AG08395 (cell line): ENCODE data around the gene SRGAP2.
"Not testable (repeated sequence)": the region's sequence is repeated elsewhere in the genome, so short reads cannot be mapped to it uniquely, and the experiment has no call there.

ENCODE experiments used
- DNase-seq: peaks from one replicate; pipeline ENCODE4 v3.0.0; 2012; ENCODE audit warnings: mixed read lengths, low spot score

Gene SRGAP2

GRCh38 chr1:206205569-206205968, 2.2 kb downstream of the SRGAP2 start:
- not testable (repeated sequence) for DNase-seq

GRCh38 chr1:206210802-206211201, 7.5 kb downstream of the SRGAP2 start:
- not testable (repeated sequence) for DNase-seq

DNA sequence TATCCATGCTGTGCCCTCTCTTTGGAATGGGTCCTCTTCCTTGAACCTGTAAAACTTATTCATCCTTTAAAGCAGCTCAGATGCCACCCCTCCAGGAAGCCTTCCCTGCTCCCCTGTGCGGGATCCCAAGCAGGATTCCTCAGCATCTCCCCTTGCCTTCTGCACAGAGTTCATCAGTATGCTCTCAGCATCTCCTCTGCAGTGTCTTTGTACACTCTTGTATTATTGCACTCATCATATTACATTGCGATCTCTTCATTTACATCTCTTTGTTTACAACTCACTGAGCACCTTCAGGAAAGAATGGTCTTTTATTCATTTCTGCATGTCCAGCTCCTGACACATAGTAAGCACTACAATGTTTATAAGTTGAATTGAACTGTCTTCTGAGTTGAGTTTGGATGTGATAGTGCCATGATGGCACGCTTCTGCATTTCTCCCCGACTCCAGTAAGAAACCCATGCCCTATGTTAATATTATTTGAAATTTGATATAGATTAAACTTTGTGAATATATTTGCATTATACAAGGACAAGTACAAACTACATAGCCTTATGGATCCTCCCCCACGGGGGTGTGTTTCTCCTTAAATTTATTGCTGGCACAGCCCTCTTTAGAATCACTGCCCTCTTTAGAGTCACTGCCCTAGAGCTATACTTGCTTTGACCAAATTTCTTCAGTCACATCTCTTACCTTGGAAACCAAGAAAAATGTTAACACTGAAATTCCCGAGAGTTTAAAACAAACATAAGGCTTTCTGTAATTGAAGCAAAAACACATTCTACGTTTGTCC, 12.5 kb downstream of the SRGAP2 start:
- DNase-seq: not testable (repeated sequence)

DNA sequence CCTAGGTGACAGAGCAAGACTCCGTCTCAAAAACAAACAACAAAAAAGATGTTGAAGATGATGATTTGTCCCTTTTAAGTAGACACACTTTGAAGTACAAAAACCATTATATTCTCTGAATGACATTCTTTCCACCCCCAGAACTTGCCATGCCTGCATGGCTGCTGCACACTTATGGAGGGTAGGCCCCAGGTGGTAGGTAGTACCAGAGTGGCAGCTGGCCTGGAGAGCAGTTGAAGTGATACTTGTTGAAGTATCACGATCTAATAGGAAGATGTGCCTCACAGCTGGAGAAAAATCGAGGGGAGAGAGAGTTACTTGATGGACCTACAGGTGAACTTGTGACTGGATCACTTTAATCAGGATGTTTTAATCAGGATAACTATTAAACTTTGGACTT, 14.9 kb downstream of the SRGAP2 start:
- not testable (repeated sequence) for DNase-seq

DNA sequence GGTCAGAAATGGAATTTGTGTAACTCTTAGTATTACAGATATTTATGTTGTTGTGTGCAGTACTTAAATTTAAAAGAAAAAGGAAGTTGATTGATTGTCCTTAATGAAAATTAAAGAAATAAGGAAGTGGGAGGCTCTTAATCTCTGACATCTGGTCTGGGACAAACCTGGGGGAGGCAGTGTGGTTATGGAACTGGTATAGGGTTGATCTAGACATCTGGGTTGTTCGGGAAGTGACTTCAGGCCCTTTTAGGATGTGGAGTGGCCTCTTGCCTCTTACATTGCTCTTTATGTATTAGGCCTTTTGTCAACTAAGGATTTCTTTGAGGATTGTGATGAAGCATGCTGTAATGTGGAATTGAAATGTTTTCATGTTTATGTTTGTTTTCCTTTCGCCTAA, 15.4 kb downstream of the SRGAP2 start:
- not testable (repeated sequence) for DNase-seq

GRCh38 chr1:206219514-206220331, 16.4 kb downstream of the SRGAP2 start:
- not testable (repeated sequence) for DNase-seq

- not testable (repeated sequence) for DNase-seq
Observed at GRCh38 chr1:206220332-206221000, 17.1 kb downstream of the SRGAP2 start.

DNA sequence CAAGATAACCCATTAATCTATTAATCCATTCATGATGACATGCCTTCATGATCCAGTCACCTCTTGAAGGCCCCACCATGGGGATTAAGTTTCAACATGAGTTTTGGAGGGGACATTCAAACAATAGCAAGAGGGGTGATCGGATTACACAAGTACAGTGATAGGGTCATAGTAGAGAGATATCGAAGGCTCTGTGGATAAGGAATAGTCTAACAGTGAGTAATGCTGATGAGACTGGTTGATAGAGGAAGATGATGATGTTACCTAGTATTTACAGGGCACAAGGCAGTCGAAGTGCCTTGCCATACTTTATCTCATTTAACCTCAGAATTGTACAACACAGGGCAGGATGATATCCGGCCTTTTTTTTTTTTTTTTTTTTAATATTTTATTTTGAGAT, 18.2 kb downstream of the SRGAP2 start:
- DNase-seq: not testable (repeated sequence)

DNA sequence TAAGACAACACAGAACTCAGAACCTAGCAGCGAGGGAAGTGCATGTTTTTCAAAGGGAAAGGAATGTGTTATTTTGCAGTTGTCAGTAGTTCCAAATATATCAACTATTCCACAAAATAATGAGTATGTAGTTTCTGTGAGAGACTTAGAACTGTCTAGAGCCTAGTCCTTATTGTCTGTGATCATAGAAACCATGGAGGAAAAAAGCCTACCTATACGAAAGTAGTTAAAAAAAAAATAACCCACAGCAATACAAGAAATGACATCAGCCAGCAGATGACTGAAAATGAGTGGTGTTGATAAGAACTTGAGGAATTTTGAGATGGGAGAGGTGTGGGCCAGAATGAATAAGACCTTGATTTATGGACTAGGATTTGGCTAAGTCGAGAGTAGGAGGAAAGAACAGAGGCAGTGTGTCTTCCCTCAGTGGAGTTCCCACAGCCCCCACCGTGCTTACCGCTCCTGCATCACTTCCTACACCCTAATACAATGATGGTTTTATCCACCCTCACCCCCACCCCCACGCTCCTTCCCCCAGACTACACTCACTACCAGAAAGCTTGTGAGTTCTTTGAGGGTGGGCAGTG, 20.9 kb downstream of the SRGAP2 start:
- not testable (repeated sequence) for DNase-seq

DNA sequence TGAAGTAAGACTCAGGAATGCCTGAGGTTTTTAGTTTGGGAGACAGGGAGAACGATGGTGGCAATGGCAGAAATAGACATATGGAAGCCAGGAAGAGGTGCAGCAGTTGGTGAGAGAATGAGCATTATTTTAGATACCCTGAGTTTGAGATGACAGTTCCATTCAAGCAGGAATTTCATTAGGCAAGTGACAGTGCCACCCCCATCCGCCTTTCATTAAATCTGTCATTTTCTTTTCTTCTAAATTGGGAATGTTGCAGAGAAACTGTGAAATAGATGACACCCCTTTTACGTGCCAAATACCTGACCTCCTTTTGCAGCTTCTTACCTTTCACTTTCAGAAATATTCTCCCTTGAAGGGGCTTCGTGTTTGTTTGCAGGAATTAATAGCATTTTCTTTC, 22.0 kb downstream of the SRGAP2 start:
- DNase-seq: not testable (repeated sequence)

DNA sequence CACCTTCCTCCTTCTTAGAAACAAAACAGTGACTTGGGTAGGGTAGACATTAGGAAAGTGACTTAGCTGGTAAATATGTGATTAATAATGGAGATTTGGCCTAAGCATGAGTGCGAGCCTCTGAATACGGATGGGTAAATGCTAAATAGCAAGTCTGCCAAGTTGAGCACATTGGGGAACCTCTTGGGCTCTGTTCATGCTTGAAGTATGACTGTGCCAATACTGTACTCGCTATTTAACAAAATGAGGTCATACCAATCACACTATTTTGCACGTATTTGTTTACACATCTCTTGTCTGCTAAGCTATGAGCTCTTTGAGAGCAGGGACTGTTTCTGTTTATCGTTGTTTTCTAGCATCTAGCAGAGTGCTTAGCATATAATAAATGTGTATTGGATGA, 23.5 kb downstream of the SRGAP2 start:
- not testable (repeated sequence) for DNase-seq

DNA sequence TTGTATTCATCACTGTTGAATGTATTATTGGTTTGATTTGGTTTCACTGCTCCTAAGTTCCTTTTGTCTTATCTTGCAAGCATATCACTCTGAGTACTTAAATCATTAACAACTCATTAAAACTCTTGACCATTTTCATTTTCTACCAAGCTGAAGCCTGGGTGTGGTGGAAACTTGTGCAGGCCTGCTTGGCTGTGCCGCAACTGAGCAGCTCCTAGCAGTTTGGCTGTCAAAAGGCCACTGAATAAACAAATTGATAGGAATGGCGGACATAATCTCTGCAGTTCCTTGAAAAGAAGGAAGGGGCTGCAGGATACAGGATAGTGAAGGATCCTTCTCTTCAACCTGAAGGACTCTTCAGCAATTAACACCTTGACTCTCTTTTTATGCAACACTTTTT, 25.9 kb downstream of the SRGAP2 start:
- DNase-seq: not testable (repeated sequence)

GRCh38 chr1:206231989-206232388, 28.6 kb downstream of the SRGAP2 start:
- not testable (repeated sequence) for DNase-seq

DNA sequence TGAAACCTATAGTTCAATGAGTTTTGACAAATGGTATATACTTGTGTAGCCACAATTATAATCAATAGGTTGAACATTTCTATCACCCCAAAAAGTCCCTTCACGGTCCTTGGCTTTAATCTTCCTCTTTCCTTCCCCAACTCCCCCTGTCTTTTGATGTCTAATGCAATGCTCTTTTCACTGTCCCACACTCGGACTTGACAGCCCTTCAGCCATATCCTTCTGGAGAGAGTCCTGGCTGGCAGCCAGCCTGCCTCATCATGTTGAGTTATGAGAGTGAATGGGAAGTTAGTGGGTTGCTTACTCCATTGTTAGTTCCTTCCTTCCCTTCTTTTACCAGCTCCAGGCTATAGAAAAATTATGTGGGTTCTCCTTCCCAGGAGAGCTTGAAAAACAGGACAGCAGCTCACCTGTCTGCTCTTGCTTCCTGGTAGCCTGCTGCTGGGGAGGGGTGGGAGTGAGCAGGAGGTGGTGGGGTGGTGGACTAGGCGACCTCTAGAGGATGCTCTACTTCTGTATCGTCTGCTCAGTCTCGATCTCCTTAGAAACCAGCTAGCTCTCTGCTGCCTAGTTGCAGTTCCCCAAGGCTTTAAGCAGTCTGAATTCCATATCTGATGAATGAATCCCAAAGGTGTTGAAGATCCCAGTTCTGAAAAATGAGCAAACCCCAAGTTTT, 29.8 kb downstream of the SRGAP2 start:
- not testable (repeated sequence) for DNase-seq

DNA sequence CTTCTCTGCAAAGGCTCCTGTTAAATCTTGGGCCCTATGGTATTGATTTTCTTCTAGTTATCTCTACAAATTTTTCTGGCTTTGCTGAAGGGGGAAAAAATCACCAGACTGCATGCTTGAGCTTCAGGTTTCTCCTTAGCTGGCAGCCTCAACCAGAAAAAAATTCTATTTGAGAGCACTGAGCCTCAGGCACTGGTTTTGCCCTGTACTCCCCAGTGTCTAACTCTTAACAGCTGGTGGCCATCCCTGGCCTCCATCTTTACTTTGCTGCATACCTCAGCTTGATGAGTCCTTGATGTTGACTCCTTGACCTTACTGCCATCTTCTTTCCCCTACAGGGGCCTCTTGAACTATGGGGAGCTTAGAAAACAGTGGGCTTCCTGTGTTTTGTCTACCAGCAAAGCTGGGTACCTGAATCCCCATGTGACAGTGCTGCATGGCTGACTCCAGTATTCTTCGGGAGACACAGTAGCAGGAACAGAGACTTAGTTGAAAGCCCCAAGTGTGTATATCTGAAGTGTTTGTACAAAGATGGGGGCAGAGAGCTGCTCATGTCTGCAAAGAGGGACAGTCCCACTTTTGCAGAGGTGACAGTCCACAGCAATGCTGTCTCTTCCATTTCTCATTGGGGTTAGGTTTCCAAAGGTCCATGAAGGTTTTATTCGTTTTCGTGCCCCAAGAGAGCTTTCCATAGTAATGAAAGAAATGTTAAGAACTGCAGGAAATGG, 31.0 kb downstream of the SRGAP2 start:
- not testable (repeated sequence) for DNase-seq

- not testable (repeated sequence) for DNase-seq
Observed at GRCh38 chr1:206235190-206235589, 31.8 kb downstream of the SRGAP2 start.

- not testable (repeated sequence) for DNase-seq
Observed at GRCh38 chr1:206240288-206240687, 36.9 kb downstream of the SRGAP2 start.

DNA sequence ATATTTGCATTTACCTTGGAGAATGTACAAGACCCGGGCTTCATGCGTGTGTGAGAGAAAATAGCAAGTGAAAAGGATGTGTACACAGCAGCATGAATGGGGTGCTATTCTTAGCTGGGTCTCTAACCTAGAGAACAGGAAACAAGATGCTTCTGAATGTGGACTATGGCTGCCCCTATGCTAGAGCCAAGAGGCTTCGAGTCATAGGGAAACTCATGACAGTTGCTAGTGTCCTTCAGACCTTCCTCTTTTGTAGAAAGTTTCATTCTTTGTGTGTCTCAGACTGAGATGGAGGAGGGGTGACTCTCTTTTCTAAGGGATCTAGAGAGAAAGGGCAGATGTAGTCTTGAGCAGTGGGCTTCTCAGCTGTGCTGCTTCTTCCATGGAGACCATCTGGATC, 40.0 kb downstream of the SRGAP2 start:
- DNase-seq: not testable (repeated sequence)

DNA sequence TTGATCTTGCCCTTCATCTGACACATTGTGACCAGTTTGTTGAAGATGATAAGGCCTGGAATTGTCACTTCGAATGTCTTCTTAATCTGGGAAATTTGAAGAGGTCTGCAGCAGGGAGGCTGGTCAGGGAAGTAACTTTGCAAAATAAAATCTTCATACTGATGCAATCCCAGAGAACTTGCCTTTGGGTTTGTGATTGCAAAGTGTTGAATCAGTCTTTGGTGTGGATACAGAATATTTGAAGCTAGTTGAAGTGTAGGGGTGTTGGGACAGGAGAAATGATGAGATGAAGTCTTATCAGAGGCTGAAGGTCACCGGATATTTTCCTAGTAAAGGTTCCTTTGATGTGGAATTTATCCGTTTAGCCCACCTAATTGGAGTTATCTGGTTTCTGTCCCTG, 42.1 kb downstream of the SRGAP2 start:
- not testable (repeated sequence) for DNase-seq

DNA sequence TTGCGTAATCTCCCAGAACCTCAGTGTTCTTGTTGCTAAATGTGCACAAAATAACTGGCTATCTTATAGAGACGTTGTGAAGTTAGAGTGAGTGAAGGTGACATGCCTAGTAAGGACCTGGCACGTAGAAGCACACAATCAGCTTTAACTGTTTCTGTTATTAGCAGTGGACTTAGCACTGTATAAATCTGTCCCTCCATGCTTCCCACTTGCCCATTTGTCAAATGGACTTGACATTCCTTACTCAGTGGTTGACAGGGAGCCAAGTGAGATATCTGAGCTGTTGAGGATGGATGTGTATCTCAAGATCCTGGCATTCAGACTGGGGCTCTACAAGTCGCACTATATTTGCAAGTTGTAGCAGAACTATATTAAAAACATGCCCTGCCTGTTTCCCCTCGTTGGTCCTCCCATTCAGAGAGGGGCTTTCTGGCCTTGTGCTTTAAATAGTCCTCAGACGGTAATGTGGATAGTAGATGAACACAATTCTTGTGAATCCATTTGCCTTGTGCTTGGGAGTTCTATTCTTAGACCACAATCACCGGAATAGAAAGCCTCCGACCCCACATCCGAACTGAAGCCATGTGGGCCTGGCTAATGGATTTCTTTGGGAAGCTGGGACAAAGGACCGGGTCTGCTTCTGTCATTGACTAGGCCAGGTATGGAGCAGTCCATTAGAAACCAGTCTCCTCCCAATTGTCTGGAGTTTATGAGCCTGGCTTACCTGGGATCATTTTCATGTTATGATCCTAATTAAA, 43.0 kb downstream of the SRGAP2 start:
- DNase-seq: not testable (repeated sequence)
